SIG-M5 (cell line): ENCODE measurements around the gene LENEP.
A peak's percentile ranks its signal among the peaks of the same experiment; 100 is the strongest.

Source experiments
- DNase-seq: peaks from one replicate; lab custom pipeline; 2025; lab: John Stamatoyannopoulos, UW

Gene LENEP

GRCh38 chr1:154999571-155000410 lies 6.4 kb downstream of the LENEP start:
- DNase-seq = no peak

DNA sequence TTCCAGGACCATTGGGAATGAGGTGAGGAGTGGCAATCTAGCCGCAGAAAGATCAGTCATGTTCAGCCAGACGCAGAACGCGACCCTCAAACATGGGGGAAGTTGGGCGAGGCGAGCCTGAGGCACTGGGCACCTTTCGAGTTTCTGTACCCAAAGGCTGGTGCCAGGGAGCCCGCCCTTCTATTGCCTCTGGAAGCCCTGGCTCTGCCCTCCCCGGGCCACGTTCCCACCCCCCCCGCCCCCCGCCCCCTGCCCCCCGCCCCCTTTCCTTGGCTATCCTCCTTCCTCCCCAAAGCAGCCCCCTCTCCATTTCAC lies 7.0 kb downstream of the LENEP start:
- no peak for DNase-seq

- DNase-seq = no peak
Observed at GRCh38 chr1:155000726-155001424, 7.5 kb downstream of the LENEP start.

- no peak for DNase-seq
Observed at GRCh38 chr1:155001425-155001674, 8.0 kb downstream of the LENEP start.

- DNase-seq = peak; percentile 98
Observed at GRCh38 chr1:155001675-155002463, 8.5 kb downstream of the LENEP start.

- no peak for DNase-seq
Observed at GRCh38 chr1:155002464-155003226, 9.3 kb downstream of the LENEP start, which contains the start of gene ZBTB7B. ZBTB7B (plus strand) TSS chr1:155002802; CDS start chr1:155014661, 11,859 bp downstream.

DNA sequence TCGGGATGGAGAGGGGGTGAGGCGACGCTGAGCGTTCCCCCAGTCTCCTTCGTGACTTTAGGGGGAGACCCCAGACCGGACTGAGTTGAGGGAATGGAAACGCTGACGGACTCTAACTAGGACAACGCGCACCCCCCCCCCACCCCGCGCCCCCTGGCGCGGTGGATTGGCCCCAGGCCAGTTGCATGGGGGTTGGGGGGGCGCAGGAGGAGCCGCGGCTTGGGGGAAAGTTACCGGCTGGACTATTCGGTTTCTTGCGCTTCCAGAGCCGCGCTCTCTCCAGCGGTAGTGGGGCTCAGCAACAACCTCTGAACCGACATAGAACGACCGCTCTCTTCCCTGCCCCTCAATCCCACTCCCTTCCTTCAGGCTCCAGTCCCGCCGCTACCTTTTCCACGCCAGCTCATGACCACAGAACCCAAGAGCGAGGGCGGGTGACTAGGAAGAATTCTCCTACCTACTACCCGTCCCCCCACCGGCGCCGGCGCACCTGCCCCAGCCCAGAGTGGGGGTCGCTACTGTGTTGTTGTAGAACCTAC lies 9.9 kb downstream of the LENEP start:
- DNase-seq = no peak

DNA sequence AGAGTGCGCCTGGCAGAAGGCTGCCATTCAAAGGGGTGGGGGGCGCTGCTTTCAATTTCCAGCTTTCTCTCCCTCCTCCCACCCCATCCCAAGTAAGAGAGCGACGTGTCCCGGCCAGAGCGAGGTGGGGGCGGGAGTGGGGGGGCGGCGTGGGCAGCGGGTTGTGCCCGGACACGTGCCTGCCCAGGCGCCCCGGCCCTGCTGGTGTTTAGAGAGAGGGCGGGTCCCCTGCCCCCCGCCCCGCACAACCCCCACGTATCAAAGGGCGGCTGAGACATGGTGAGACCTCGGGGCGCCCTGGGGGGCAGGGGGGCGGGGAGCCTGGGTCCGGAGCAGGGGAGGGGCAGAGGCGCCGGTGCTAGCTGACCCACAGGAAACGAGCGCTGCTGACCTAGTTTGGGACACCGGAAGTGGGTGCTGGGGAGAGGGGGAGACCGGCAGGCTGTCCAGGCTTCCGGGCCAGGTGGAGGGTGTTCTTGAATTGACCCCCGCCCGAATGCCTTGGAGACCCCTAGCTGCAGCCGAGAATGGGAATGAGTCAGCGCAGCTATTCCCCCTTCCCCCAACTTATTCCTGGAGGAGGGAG lies 10.5 kb downstream of the LENEP start:
- no peak for DNase-seq

DNA sequence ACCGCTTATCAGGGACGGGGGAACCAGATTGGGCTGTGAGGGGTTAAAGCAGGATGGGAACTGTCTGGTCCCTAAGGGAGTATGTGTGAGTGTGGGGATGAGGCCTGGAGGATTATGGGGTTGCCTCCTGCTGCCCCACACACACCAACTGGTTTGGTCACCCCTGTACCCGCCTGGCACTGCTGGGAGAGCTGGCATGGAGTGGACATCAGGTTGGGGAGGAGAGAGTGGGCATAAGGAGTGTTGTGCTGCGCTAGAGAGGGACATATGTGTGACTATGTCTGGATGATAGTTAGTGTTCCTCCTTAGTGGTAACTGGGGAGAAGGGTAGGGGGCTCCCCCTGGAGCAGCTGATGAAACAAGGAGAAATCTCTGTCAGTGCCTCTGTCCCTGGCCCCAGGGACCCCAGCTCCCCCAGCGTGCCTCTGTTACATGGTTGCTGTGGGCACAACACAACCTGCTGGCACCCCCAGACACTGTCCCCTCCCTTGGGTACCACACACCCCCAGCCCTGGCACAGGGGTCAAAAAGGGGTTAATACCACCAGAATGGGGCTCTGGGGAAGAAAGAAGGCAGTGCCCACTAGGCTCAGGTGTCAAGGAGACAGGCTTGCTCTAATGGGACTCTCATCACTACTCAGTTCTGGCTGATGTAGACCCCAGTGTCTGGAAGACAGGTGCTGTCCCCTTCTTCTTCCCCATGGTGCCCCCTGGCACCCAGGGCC lies 11.1 kb downstream of the LENEP start:
- DNase-seq = no peak

GRCh38 chr1:155005076-155006011 lies 12.0 kb downstream of the LENEP start:
- DNase-seq = no peak

DNA sequence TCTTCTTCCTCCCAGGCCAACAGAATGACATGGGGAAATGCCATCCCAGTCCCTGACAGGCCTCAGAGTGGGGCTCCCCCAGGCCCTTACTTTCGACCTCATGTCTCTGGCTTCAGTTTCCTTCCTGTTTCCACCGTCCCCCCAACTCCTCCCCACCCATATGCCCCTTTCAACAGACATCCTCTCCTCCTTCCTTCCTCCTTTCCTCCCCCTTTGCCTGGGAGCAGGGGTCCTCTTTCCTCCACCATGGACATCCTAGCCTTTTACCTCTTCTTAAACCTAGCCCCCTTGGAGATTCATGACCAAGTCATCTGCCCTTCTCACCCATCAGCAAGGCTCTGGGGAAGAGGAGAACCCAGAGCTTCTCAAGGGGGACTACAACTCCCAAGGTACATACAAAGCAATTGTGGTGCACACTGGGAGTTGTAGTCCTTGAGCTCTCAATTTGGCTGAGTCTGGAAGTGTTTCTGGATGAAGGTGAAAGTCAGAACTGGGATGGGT lies 13.3 kb downstream of the LENEP start:
- DNase-seq = no peak

GRCh38 chr1:155007251-155007828 lies 14.0 kb downstream of the LENEP start:
- DNase-seq = no peak

- DNase-seq = no peak
Observed at GRCh38 chr1:155008015-155008941, 14.9 kb downstream of the LENEP start.

- DNase-seq = no peak
Observed at GRCh38 chr1:155009221-155009711, 15.9 kb downstream of the LENEP start.

GRCh38 chr1:155009742-155010141 lies 16.4 kb downstream of the LENEP start:
- DNase-seq = no peak

- no peak for DNase-seq
Observed at GRCh38 chr1:155010211-155010918, 17.0 kb downstream of the LENEP start.

DNA sequence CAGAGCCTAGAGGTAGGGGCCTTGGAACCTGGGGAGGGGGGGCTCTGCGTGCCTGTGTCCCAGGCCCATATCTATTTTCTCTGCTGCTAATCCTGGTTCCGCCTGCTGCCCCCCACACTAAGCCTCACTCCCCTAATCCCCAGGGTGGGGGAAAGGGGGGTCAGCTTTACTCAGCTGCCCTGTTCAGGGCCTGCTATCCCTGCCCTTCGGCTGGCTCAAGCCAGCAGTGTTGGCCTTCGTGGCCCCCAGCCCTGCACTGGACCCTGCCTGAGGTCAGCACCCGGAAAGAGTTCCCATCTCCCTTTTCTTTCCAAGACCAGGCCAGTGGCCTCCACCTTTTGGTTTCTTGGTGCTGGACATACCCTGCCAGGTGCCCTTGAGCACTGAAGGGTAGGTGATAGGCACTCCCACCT lies 17.6 kb downstream of the LENEP start:
- no peak for DNase-seq
